ENCODE data around the gene CTXN3. TPM values are rescaled to one million over a fixed set of nuclear protein-coding genes. Genes with fewer than 3 reads are reported as not detected.
A peak's percentile ranks its signal among the peaks of the same experiment; 100 is the strongest.

The CTXN3 gene
- total RNA-seq = not detected
- long read RNA-seq = 0 reads

DNA sequence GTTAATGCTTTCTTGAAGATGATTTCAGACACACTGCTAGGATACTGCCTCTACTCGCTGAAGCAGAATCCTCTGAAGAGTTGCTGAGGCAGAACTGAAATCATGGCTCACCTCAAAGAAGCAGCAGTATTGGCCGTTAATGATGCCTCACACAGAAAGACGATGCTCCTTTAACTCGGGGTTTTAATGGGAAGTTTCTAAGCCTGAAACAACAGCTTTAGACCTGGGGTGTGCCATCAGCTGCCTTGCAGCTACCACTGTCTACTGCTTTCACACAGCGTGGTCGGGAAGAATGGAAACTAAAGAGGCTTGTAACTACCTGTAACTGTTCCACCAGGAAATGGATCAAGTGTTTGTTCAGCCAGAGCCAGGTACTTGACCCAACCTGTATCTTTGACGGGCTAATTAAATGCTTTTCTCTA is at the start of gene CTXN3:
Gene CTXN3, plus strand, starts transcription at position 65 of the 422 bp plus-strand sequence. CDS start 8,440 bp downstream, outside the sequence.
- H3K27me3 ChIP-seq = no peaks in the 10 kb centered on the region
- peaks cover 8% of the 10 kb centered on the region for H3K4me1 ChIP-seq
- H3K27ac ChIP-seq = no peak within 1 kb of the TSS
- ATAC-seq = peak; percentile 85
- H3K36me3 ChIP-seq = no peaks in the 10 kb centered on the region
- H3K4me3 ChIP-seq = no peak within 1 kb of the TSS
- no peak for DNase-seq
- intact Hi-C loops (cut with DNase I) = no loop called here
- TF ChIP-seq, protein P1, sequence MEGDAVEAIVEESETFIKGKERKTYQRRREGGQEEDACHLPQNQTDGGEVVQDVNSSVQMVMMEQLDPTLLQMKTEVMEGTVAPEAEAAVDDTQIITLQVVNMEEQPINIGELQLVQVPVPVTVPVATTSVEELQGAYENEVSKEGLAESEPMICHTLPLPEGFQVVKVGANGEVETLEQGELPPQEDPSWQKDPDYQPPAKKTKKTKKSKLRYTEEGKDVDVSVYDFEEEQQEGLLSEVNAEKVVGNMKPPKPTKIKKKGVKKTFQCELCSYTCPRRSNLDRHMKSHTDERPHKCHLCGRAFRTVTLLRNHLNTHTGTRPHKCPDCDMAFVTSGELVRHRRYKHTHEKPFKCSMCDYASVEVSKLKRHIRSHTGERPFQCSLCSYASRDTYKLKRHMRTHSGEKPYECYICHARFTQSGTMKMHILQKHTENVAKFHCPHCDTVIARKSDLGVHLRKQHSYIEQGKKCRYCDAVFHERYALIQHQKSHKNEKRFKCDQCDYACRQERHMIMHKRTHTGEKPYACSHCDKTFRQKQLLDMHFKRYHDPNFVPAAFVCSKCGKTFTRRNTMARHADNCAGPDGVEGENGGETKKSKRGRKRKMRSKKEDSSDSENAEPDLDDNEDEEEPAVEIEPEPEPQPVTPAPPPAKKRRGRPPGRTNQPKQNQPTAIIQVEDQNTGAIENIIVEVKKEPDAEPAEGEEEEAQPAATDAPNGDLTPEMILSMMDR (IDR thresholded peaks at IDR 0.05) = no peak
- no peaks in the 10 kb centered on the region for H3K9me3 ChIP-seq

DNA sequence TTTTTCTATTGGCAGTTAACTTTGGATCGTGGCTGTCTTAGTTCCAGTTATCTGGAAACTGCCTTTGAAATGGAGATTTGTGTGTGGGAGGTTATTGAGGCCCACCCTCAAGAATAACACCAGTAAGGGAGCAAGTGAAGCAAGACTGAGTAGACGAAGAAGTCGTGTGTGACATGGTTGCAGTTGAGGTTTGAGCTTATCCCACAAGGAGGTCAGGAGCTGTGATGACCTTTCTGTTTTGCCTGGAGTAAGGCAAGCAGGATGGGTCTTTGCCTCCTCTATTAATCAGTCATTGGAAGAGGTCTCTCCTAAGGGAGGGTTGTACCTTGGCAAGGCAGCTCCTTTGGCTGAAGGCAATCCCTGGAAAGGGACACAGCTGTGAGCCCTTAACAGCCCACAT is 49.6 kb upstream of the CTXN3 start:
- Histone ChIP-seq H3K27ac (no peak overlapping the region), H3K4me3 (no peak overlapping the region), H3K9me3 (no peaks in the 10 kb centered on the region), H3K36me3 (no peaks in the 10 kb centered on the region), H3K27me3 (no peaks in the 10 kb centered on the region), H3K4me1 (no peaks in the 10 kb centered on the region)
- DNase-seq = no peak
- intact Hi-C loops (cut with DNase I) = no loop called here
- no peak for ATAC-seq
- TF ChIP-seq, protein P1 (IDR thresholded peaks at IDR 0.05) = no peak

DNA sequence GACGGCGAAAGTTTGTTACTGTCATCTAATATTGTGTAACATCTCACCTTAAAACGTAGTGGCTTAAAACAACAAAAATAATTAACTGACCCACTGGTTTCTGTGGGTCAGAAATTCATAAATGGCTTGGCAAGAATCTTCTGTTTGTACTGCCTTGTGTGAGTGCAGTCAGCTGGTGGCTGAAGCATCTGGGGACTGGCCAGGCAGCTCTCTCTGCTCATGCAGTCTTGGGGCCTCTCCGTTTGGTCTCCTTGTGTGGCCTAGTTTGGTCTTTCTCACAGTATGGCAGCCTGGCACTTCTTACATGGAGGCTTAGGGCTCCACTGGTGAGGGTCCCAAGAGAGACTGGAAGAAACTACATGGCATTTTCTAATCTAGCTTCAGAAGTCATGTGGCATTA is 49.0 kb upstream of the CTXN3 start:
- H3K27ac ChIP-seq = no peak overlapping the region
- TF ChIP-seq, protein P1 (IDR thresholded peaks at IDR 0.05) = no peak
- intact Hi-C loops (cut with DNase I) = no loop called here
- peak; percentile 57 for ATAC-seq
- no peaks in the 10 kb centered on the region for H3K4me1 ChIP-seq
- no peaks in the 10 kb centered on the region for H3K9me3 ChIP-seq
- H3K36me3 ChIP-seq = no peaks in the 10 kb centered on the region
- H3K27me3 ChIP-seq = no peaks in the 10 kb centered on the region
- DNase-seq = no peak
- no peak overlapping the region for H3K4me3 ChIP-seq

DNA sequence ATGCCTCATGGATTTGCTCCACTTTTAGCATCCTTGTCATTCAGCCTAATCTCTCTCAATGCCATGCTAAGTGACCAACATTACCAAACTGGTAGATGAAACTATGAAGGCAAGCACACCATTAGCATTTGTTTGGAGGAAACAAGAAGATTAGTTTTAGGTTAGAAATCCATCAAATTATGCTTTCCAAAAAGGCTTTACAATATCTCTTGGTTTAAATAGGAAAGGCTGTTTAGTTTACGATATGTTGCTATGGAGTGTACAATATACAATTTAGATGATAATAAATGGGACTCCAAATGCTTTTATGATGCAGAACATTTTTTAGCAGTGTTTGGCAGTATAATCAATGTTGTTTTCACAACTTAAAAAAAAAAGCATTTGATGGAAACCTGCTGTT is 47.8 kb upstream of the CTXN3 start:
- H3K36me3 ChIP-seq = no peaks in the 10 kb centered on the region
- DNase-seq = no peak
- H3K4me1 ChIP-seq = no peaks in the 10 kb centered on the region
- no peak overlapping the region for H3K27ac ChIP-seq
- H3K4me3 ChIP-seq = no peak overlapping the region
- no peaks in the 10 kb centered on the region for H3K27me3 ChIP-seq
- TF ChIP-seq, protein P1 (IDR thresholded peaks at IDR 0.05) = no peak
- H3K9me3 ChIP-seq = no peaks in the 10 kb centered on the region
- intact Hi-C loops (cut with DNase I) = no loop called here
- ATAC-seq = no peak

DNA sequence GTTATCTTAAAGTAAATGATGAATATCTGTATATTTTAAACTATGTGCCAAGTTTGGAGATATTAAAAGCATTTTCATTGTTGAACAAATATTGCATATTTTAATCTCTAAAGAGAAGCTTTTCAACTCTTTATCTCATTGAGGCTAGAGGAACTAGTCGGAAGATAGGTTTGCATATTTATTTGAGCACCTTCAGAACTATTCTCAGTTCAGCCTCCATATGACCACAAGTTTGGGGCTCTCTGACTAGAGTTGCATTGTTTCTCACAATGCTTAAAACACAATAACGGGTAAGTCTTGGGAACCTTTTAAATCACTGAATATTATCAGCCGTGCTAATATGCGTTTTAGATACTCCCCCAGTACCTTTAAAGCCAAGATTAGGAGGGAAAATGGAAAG is 47.3 kb upstream of the CTXN3 start:
- H3K9me3 ChIP-seq = no peaks in the 10 kb centered on the region
- no peaks in the 10 kb centered on the region for H3K27me3 ChIP-seq
- DNase-seq = no peak
- no peak for ATAC-seq
- no peak overlapping the region for H3K27ac ChIP-seq
- TF ChIP-seq, protein P1 (IDR thresholded peaks at IDR 0.05) = no peak
- H3K4me3 ChIP-seq = no peak overlapping the region
- no peaks in the 10 kb centered on the region for H3K36me3 ChIP-seq
- intact Hi-C loops (cut with DNase I) = no loop called here
- no peaks in the 10 kb centered on the region for H3K4me1 ChIP-seq

DNA sequence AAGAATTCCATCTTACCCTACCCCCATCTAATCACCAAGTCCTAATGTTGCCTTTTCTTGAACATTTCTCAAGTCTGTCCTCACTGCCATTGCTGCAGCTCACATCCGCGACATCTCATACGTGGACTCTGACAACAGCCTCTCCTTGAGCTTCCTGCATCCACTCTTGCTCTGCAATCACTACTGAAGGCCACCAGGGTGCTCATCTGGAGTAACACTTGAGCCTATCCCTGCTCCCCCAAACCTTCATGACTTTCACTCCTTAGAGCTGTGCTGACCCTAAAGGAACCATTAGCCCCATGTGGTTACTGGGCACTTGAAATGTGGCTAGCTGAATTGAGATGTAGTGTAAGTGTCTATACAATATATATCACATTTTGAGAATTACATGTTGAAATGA is 46.4 kb upstream of the CTXN3 start:
- no peaks in the 10 kb centered on the region for H3K4me1 ChIP-seq
- no peak for ATAC-seq
- TF ChIP-seq, protein P1 (IDR thresholded peaks at IDR 0.05) = no peak

More for the DNA sequence above, 46.4 kb upstream of the CTXN3 start:
- Histone ChIP-seq H3K27me3 (no peaks in the 10 kb centered on the region), H3K9me3 (no peaks in the 10 kb centered on the region), H3K4me3 (no peak overlapping the region), H3K36me3 (no peaks in the 10 kb centered on the region), H3K27ac (no peak overlapping the region)
- intact Hi-C loops (cut with DNase I) = no loop called here
- no peak for DNase-seq
